HEK293T (cell line): ENCODE data around the gene NDUFAF3.
A peak's percentile ranks its signal among the peaks of the same experiment; 100 is the strongest.

Experiments
- CTCF ChIA-PET: fragments of 350-600 bp; formaldehyde crosslinking; extraction: SDS; loops from one replicate; lab custom pipeline; 2021; ENCODE audit warnings: antibody characterized with exemption, inconsistent platforms; lab: Yijun Ruan, JAX
- POLR2A ChIA-PET: fragments of 350-600 bp; formaldehyde crosslinking; extraction: SDS; loops from one replicate; lab custom pipeline; 2020; ENCODE audit warnings: antibody characterized with exemption, inconsistent platforms; lab: Yijun Ruan, JAX
- DNase-seq: peaks from one replicate; pipeline ENCODE4 v3.0.0; 2012; ENCODE audit warnings: mixed read lengths; ENCODE audit errors: extremely low spot score
- ARNT ChIP-seq: fragments of 450-650 bp; IDR thresholded peaks from 2 replicates; pipeline ENCODE4 v1.6.1; 2017; ENCODE audit warnings: mild to moderate bottlenecking
- BHLHE40 ChIP-seq: fragments of 450-650 bp; IDR thresholded peaks from 2 replicates; pipeline ENCODE4 v1.6.1; 2016; ENCODE audit warnings: mild to moderate bottlenecking, moderate library complexity, borderline replicate concordance
- CTBP1 ChIP-seq: fragments of 450-650 bp; IDR thresholded peaks from 2 replicates; pipeline ENCODE4 v1.6.1; 2016; ENCODE audit warnings: borderline replicate concordance
- ELF4 ChIP-seq: fragments of 450-650 bp; IDR thresholded peaks from 2 replicates; pipeline ENCODE4 v1.6.1; 2017; ENCODE audit warnings: antibody characterized with exemption
- FOXA1 ChIP-seq: fragments of 450-650 bp; IDR thresholded peaks from 2 replicates; pipeline ENCODE4 v1.6.1; 2016; ENCODE audit warnings: mild to moderate bottlenecking
- FOXK2 ChIP-seq: fragments of 450-650 bp; IDR thresholded peaks from 2 replicates; pipeline ENCODE4 v1.6.1; 2016; ENCODE audit warnings: mild to moderate bottlenecking
- FOXM1 ChIP-seq: fragments of 450-650 bp; IDR thresholded peaks from 2 replicates; pipeline ENCODE4 v1.6.1; 2017; ENCODE audit warnings: mild to moderate bottlenecking, borderline replicate concordance
- HDGF ChIP-seq: fragments of 450-650 bp; IDR thresholded peaks from 2 replicates; pipeline ENCODE4 v1.6.1; 2017; ENCODE audit warnings: antibody characterized with exemption, borderline replicate concordance
- L3MBTL2 ChIP-seq: fragments of 450-650 bp; conservative IDR thresholded peaks from 2 replicates; pipeline ENCODE4 v1.6.1; 2016; ENCODE audit warnings: mild to moderate bottlenecking
- LEF1 ChIP-seq: fragments of 450-650 bp; IDR thresholded peaks from 2 replicates; pipeline ENCODE4 v1.6.1; 2017; ENCODE audit warnings: mild to moderate bottlenecking, borderline replicate concordance
- NFRKB ChIP-seq: fragments of 450-650 bp; IDR thresholded peaks from 2 replicates; pipeline ENCODE4 v1.6.1; 2016; ENCODE audit warnings: mild to moderate bottlenecking, moderate library complexity
- PKNOX1 ChIP-seq: fragments of 450-650 bp; IDR thresholded peaks from 2 replicates; pipeline ENCODE4 v1.6.1; 2016
- SP1 ChIP-seq: fragments of 450-650 bp; IDR thresholded peaks from 2 replicates; pipeline ENCODE4 v1.6.1; 2017
- SUZ12 ChIP-seq: fragments of 450-650 bp; IDR thresholded peaks from 2 replicates; pipeline ENCODE4 v1.6.1; 2016; ENCODE audit warnings: mild to moderate bottlenecking
- TARDBP ChIP-seq: fragments of 450-650 bp; IDR thresholded peaks from 2 replicates; pipeline ENCODE4 v1.6.1; 2016
- ZNF384 ChIP-seq: fragments of 450-650 bp; IDR thresholded peaks from 2 replicates; pipeline ENCODE4 v1.6.1; 2016

NDUFAF3 gene

GRCh38 chr3:49024449-49024848 lies 2.5 kb downstream of the NDUFAF3 start:
- ChIA-PET POLR2A (interaction anchor here (1.2 to 9.9 kb wide), 5 partner anchors 10 to 69 kb away, joined by 5 to 204 read pairs (median 49); partner anchors contain the start of genes P4HTM, QRICH1 and WDR6), CTCF (no interaction called here)
- TF ChIP-seq SUZ12, result no peak
- TF ChIP-seq LEF1, result no peak
- TF ChIP-seq ELF4, result peak; percentile 21; the same call in 1 of the 2 replicates
- no peak for TF ChIP-seq BHLHE40
- TF ChIP-seq ARNT, result no peak
- TF ChIP-seq L3MBTL2, result no peak
- TF ChIP-seq NFRKB, result no peak
- TF ChIP-seq ZNF384, result no peak
- no peak for DNase-seq

- POLR2A ChIA-PET, result interaction anchor here (2.5 to 9.9 kb wide), 5 partner anchors 11 to 69 kb away, joined by 13 to 204 read pairs (median 49); partner anchors contain the start of genes P4HTM, QRICH1 and WDR6
- no peak for TF ChIP-seq FOXK2
- TF ChIP-seq NFRKB, result no peak
- no peak for TF ChIP-seq SP1
- TF ChIP-seq HDGF, result no peak
- no peak for TF ChIP-seq ZNF384
- no peak for TF ChIP-seq PKNOX1
- TF ChIP-seq LEF1, result no peak
- TF ChIP-seq BHLHE40, result no peak
- no peak for TF ChIP-seq ARNT
- no peak for TF ChIP-seq FOXM1
- no peak for TF ChIP-seq SUZ12
- no peak for DNase-seq
- CTCF ChIA-PET, result no interaction called here
These were observed 3.3 kb downstream of the NDUFAF3 start for GRCh38 chr3:49025005-49025792.

GRCh38 chr3:49025793-49026520 lies 4.0 kb downstream of the NDUFAF3 start:
- TF ChIP-seq ELF4 (0 out of 2 replicates have a peak, but pooled peaks have one; percentile 8), FOXK2 (no peak)
- ChIA-PET CTCF (no interaction called here), POLR2A (interaction anchor here (0.6 to 9.9 kb wide), 5 partner anchors 12 to 95 kb away, joined by 3 to 77 read pairs (median 21); partner anchors contain the start of genes P4HTM, QRICH1, USP19 and WDR6)
- DNase-seq, result no peak

GRCh38 chr3:49026536-49026935 lies 4.6 kb downstream of the NDUFAF3 start:
- ChIA-PET CTCF (no interaction called here), POLR2A (interaction anchor here (0.6 to 9.9 kb wide), 4 partner anchors 12 to 94 kb away, joined by 3 to 77 read pairs (median 17); partner anchors contain the start of genes P4HTM, USP19 and WDR6)
- TF ChIP-seq LEF1 (no peak), FOXA1 (no peak), HDGF (no peak), FOXK2 (no peak), TARDBP (no peak), NFRKB (no peak), SP1 (no peak), SUZ12 (no peak), PKNOX1 (no peak), BHLHE40 (no peak), ELF4 (no peak), ARNT (no peak), L3MBTL2 (no peak)
- DNase-seq, result no peak

- TF ChIP-seq FOXA1 (no peak), ZNF384 (no peak), FOXK2 (no peak), SUZ12 (no peak), SP1 (no peak), NFRKB (no peak), ELF4 (no peak; the same call in 1 of the 2 replicates), L3MBTL2 (no peak), FOXM1 (no peak), ARNT (no peak), PKNOX1 (no peak), HDGF (no peak), LEF1 (no peak), TARDBP (no peak), CTBP1 (no peak), BHLHE40 (no peak)
These were observed 5.7 kb downstream of the NDUFAF3 start for GRCh38 chr3:49027634-49028033.

More at GRCh38 chr3:49027634-49028033, 5.7 kb downstream of the NDUFAF3 start:
- no peak for DNase-seq
- ChIA-PET POLR2A (interaction anchor here (2.3 to 2.5 kb wide), 2 partner anchors 20 to 39 kb away, joined by 13 to 22 read pairs; partner anchors contain the start of gene WDR6), CTCF (no interaction called here)
